Measurements from ENCODE around the gene ASGR2.
"Not testable (repeated sequence)": the region's sequence is repeated elsewhere in the genome, so short reads cannot be mapped to it uniquely, and the experiment has no call there.

Gene ASGR2

GRCh38 chr17:7130621-7131422 lies 16.2 kb upstream of the ASGR2 start:
- Histone ChIP-seq H3K4me2 (peak overlapping the region; percentile 72 to 94 (median 86)), H3K36me3 (no peaks in the 10 kb centered on the region), H3K27me3 (no peaks in the 10 kb centered on the region), H3K27ac (peak overlapping the region; percentile 57 to 96 (median 84); a peak in 20 of 22 replicates), H3K4me1 (peaks cover 47 to 74% (median 61%) of the 10 kb centered on the region in 10 experiments), H3K9ac (peak overlapping the region; percentile 29 to 88 (median 74)), H3K4me3 (peak overlapping the region in 6 of 10 experiments; percentile 22 to 49 (median 44); a peak in 10 of 20 replicates), H4K20me1 (no peaks in the 10 kb centered on the region), H3K9me3 (replicated peaks in 1 of 11) (no peaks in the 10 kb centered on the region)
- no peak for TF ChIP-seq Cebpa-rat (IDR thresholded peaks at IDR 0.05)

- H3K9me3 ChIP-seq (replicated peaks in 1 of 11), result no peaks in the 10 kb centered on the region
- H3K27me3 ChIP-seq, result no peaks in the 10 kb centered on the region
- H4K20me1 ChIP-seq, result no peaks in the 10 kb centered on the region
- H3K9ac ChIP-seq, result peak overlapping the region in 2 of 11 experiments; percentile 8 to 16; a peak in 2 of 22 replicates
- no peaks in the 10 kb centered on the region for H3K36me3 ChIP-seq
- H3K4me2 ChIP-seq, result peak overlapping the region in 5 of 11 experiments; percentile 84 to 94 (median 91); a peak in 10 of 22 replicates
- H3K4me3 ChIP-seq, result no peak overlapping the region
- no peak for TF ChIP-seq Cebpa-rat (IDR thresholded peaks at IDR 0.05)
- peaks cover 41 to 67% (median 49%) of the 10 kb centered on the region in 10 experiments for H3K4me1 ChIP-seq
- H3K27ac ChIP-seq, result peak overlapping the region in 5 of 11 experiments; percentile 10 to 95 (median 84); a peak in 7 of 22 replicates
Observed at GRCh38 chr17:7129311-7129710, 14.7 kb upstream of the ASGR2 start.

GRCh38 chr17:7128160-7128559 lies 13.5 kb upstream of the ASGR2 start:
- no peak overlapping the region for H3K4me3 ChIP-seq
- TF ChIP-seq Cebpa-rat (IDR thresholded peaks at IDR 0.05), result no peak
- H3K36me3 ChIP-seq, result no peaks in the 10 kb centered on the region
- no peak overlapping the region for H3K4me2 ChIP-seq
- H3K27me3 ChIP-seq, result no peaks in the 10 kb centered on the region
- peaks cover 30 to 67% (median 40%) of the 10 kb centered on the region in 10 experiments for H3K4me1 ChIP-seq
- no peaks in the 10 kb centered on the region for H3K9me3 ChIP-seq (replicated peaks in 1 of 11)
- no peaks in the 10 kb centered on the region for H4K20me1 ChIP-seq
- H3K27ac ChIP-seq, result no peak overlapping the region
- no peak overlapping the region for H3K9ac ChIP-seq

GRCh38 chr17:7127501-7127900 lies 12.9 kb upstream of the ASGR2 start:
- not testable (repeated sequence) for H3K9me3 ChIP-seq (replicated peaks in 1 of 11); H4K20me1 ChIP-seq; H3K9ac ChIP-seq; H3K36me3 ChIP-seq; H3K27me3 ChIP-seq; H3K4me3 ChIP-seq; H3K4me2 ChIP-seq; H3K27ac ChIP-seq
- H3K4me1 ChIP-seq, result peaks cover 25 to 67% (median 38%) of the 10 kb centered on the region in 10 experiments

GRCh38 chr17:7126386-7126785 lies 11.8 kb upstream of the ASGR2 start:
- not testable (repeated sequence) for H3K9ac ChIP-seq; H4K20me1 ChIP-seq; H3K27ac ChIP-seq; H3K36me3 ChIP-seq; H3K27me3 ChIP-seq; H3K4me2 ChIP-seq; H3K4me3 ChIP-seq; H3K9me3 ChIP-seq (replicated peaks in 1 of 11)
- peaks cover 25 to 67% (median 38%) of the 10 kb centered on the region in 10 experiments for H3K4me1 ChIP-seq

GRCh38 chr17:7124923-7125322 lies 10.3 kb upstream of the ASGR2 start:
- Histone ChIP-seq H3K27me3 (no peaks in the 10 kb centered on the region), H3K9me3 (replicated peaks in 1 of 11) (no peaks in the 10 kb centered on the region), H3K27ac (no peak overlapping the region), H3K9ac (no peak overlapping the region), H3K4me2 (peak overlapping the region in 1 of 11 experiments; percentile 68; a peak in 2 of 22 replicates), H3K4me1 (peaks cover 18 to 67% (median 38%) of the 10 kb centered on the region in 10 experiments), H3K36me3 (no peaks in the 10 kb centered on the region), H3K4me3 (no peak overlapping the region), H4K20me1 (no peaks in the 10 kb centered on the region)
- TF ChIP-seq Cebpa-rat (IDR thresholded peaks at IDR 0.05), result no peak

GRCh38 chr17:7123844-7124243 lies 9.2 kb upstream of the ASGR2 start:
- Histone ChIP-seq H3K4me1 (peaks cover 23 to 67% (median 44%) of the 10 kb centered on the region in 10 experiments), H3K27me3 (no peaks in the 10 kb centered on the region), H3K9me3 (replicated peaks in 1 of 11) (no peaks in the 10 kb centered on the region), H3K36me3 (no peaks in the 10 kb centered on the region), H3K9ac (no peak overlapping the region), H4K20me1 (no peaks in the 10 kb centered on the region), H3K4me2 (peak overlapping the region in 3 of 11 experiments; percentile 68 to 84 (median 72); a peak in 8 of 22 replicates), H3K4me3 (no peak overlapping the region), H3K27ac (no peak overlapping the region)
- TF ChIP-seq Cebpa-rat (IDR thresholded peaks at IDR 0.05), result no peak

GRCh38 chr17:7122381-7122780 lies 7.8 kb upstream of the ASGR2 start:
- Histone ChIP-seq H3K4me2 (peak overlapping the region; percentile 35 to 84 (median 68); a peak in 21 of 22 replicates), H3K36me3 (peaks cover 0 to 3% (median 0%) of the 10 kb centered on the region in 11 experiments; a peak in 2 of 22 replicates), H3K27ac (peak overlapping the region in 5 of 11 experiments; percentile 65 to 98 (median 88); a peak in 7 of 22 replicates), H3K4me3 (no peak overlapping the region), H3K9ac (peak overlapping the region in 1 of 11 experiments; percentile 66; a peak in 1 of 22 replicates), H3K4me1 (peaks cover 32 to 79% (median 57%) of the 10 kb centered on the region in 10 experiments), H3K27me3 (no peaks in the 10 kb centered on the region), H4K20me1 (no peaks in the 10 kb centered on the region), H3K9me3 (replicated peaks in 1 of 11) (peaks cover 0 to 9% (median 4%) of the 10 kb centered on the region in 11 experiments; a peak in 13 of 22 replicates)
- TF ChIP-seq Cebpa-rat (IDR thresholded peaks at IDR 0.05), result no peak

- Histone ChIP-seq H3K4me1 (peaks cover 36 to 93% (median 71%) of the 10 kb centered on the region in 10 experiments), H3K4me2 (peak overlapping the region in 9 of 11 experiments; percentile 35 to 84 (median 69); a peak in 17 of 22 replicates), H3K9ac (peak overlapping the region in 6 of 11 experiments; percentile 55 to 73 (median 68); a peak in 11 of 22 replicates), H3K27ac (peak overlapping the region in 8 of 11 experiments; percentile 27 to 98 (median 82); a peak in 12 of 22 replicates), H3K9me3 (replicated peaks in 1 of 11) (peaks cover 0 to 24% (median 8%) of the 10 kb centered on the region in 11 experiments; a peak in 13 of 22 replicates)
- not testable (repeated sequence) for H3K27me3 ChIP-seq, H3K36me3 ChIP-seq, H4K20me1 ChIP-seq, H3K4me3 ChIP-seq
- peak in 5 of 11 experiments; percentile 13 to 81 (median 53); a peak in 7 of 22 replicates for TF ChIP-seq Cebpa-rat (IDR thresholded peaks at IDR 0.05)
Observed at GRCh38 chr17:7120635-7121034, 6.0 kb upstream of the ASGR2 start.

All from BLaER1 treated with 17β-estradiol and CSF1 and Interleukin-3, amounts not matched to agents 10 nM and 100 nM (cell line).